ENCODE results near the gene TMPRSS6. TPM values are rescaled to one million over a fixed set of nuclear protein-coding genes. Genes with fewer than 3 reads are reported as not detected.
A peak's percentile ranks its signal among the peaks of the same experiment; 100 is the strongest.

Gene TMPRSS6
- total RNA-seq, 1 donor from 2014 or later = 0.31 TPM

- no peak for DNase-seq (ENCODE audit: low spot score)
Measured at GRCh38 chr22:37028692-37029674, 80.5 kb downstream of the TMPRSS6 start.

- DNase-seq (ENCODE audit: low spot score) = no peak
Measured at GRCh38 chr22:37027556-37027955, 82.0 kb downstream of the TMPRSS6 start.

- DNase-seq (ENCODE audit: low spot score) = no peak
Measured at GRCh38 chr22:37026325-37026724, 83.2 kb downstream of the TMPRSS6 start.

- no peak for DNase-seq (ENCODE audit: low spot score)
Measured at GRCh38 chr22:37025500-37026070, 83.9 kb downstream of the TMPRSS6 start.

- DNase-seq (ENCODE audit: low spot score) = no peak
Measured at GRCh38 chr22:37024339-37025157, 85.0 kb downstream of the TMPRSS6 start.

GRCh38 chr22:37023743-37024338, 85.7 kb downstream of the TMPRSS6 start:
- DNase-seq (ENCODE audit: low spot score) = no peak

- DNase-seq (ENCODE audit: low spot score) = no peak
Measured at GRCh38 chr22:37022483-37023337, 86.8 kb downstream of the TMPRSS6 start.

- DNase-seq (ENCODE audit: low spot score) = no peak
Measured at GRCh38 chr22:37021710-37022482, 87.6 kb downstream of the TMPRSS6 start.

- DNase-seq (ENCODE audit: low spot score) = no peak
Measured at GRCh38 chr22:37021041-37021440, 88.5 kb downstream of the TMPRSS6 start.

GRCh38 chr22:37020192-37020479, 89.4 kb downstream of the TMPRSS6 start:
- peak; percentile 65 for DNase-seq (ENCODE audit: low spot score)

- DNase-seq (ENCODE audit: low spot score) = peak; percentile 81
Measured at GRCh38 chr22:37019309-37020191, 90.0 kb downstream of the TMPRSS6 start, which contains the start of the genes MPST and TST. MPST (plus strand) TSS chr22:37019742; CDS start chr22:37019837, 95 bp downstream. TST (minus strand) TSS chr22:37019447; CDS start chr22:37018732, 715 bp downstream.

GRCh38 chr22:37018815-37019308, 90.7 kb downstream of the TMPRSS6 start:
- DNase-seq (ENCODE audit: low spot score) = peak; percentile 65

- DNase-seq (ENCODE audit: low spot score) = no peak
Measured at GRCh38 chr22:37018086-37018814, 91.3 kb downstream of the TMPRSS6 start.

GRCh38 chr22:37017356-37017755, 92.2 kb downstream of the TMPRSS6 start:
- no peak for DNase-seq (ENCODE audit: low spot score)

- DNase-seq (ENCODE audit: low spot score) = no peak
Measured at GRCh38 chr22:37016134-37016910, 93.2 kb downstream of the TMPRSS6 start.

GRCh38 chr22:37015587-37015878, 94.0 kb downstream of the TMPRSS6 start:
- DNase-seq (ENCODE audit: low spot score) = no peak
